GM10266 (cell line): ENCODE results near the gene ORM2.

Experiments
- DNase-seq: peaks from one replicate; pipeline ENCODE4 v3.0.0; 2012; ENCODE audit errors: extremely low spot score
- CTCF ChIP-seq: IDR thresholded peaks from 2 replicates; pipeline ENCODE4 v1.5.1; 2012; ENCODE audit warnings: mild to moderate bottlenecking, low read depth; ENCODE audit not compliant: control insufficient read depth, insufficient read depth; ENCODE audit errors: missing control alignments

ORM2 gene

GRCh38 chr9:114355821-114356220 is 26.2 kb downstream of the ORM2 start:
- TF ChIP-seq CTCF: no peak

GRCh38 chr9:114356792-114357191 is 27.1 kb downstream of the ORM2 start:
- no peak for TF ChIP-seq CTCF
- no peak for DNase-seq

More at GRCh38 chr9:114355821-114356220, 26.2 kb downstream of the ORM2 start:
- no peak for DNase-seq

- TF ChIP-seq CTCF: no peak
- no peak for DNase-seq
These were observed 27.7 kb downstream of the ORM2 start for GRCh38 chr9:114357360-114357759.

GRCh38 chr9:114357911-114358328 is 28.3 kb downstream of the ORM2 start:
- no peak for DNase-seq
- TF ChIP-seq CTCF: no peak

- DNase-seq: no peak
- TF ChIP-seq CTCF: no peak
These were observed 30.1 kb downstream of the ORM2 start for GRCh38 chr9:114359801-114360200.

GRCh38 chr9:114361542-114361941 is 31.9 kb downstream of the ORM2 start:
- no peak for DNase-seq
- TF ChIP-seq CTCF: no peak

- TF ChIP-seq CTCF: no peak
- DNase-seq: no peak
These were observed 32.7 kb downstream of the ORM2 start for GRCh38 chr9:114362394-114362793.
